HEK293T (cell line): ENCODE measurements around the gene BMPER.

Experiments
- CTCF ChIA-PET: fragments of 350-600 bp; formaldehyde crosslinking; extraction: SDS; loops from one replicate; lab custom pipeline; 2021; ENCODE audit warnings: antibody characterized with exemption, inconsistent platforms; lab: Yijun Ruan, JAX
- POLR2A ChIA-PET: fragments of 350-600 bp; formaldehyde crosslinking; extraction: SDS; loops from one replicate; lab custom pipeline; 2020; ENCODE audit warnings: antibody characterized with exemption, inconsistent platforms; lab: Yijun Ruan, JAX
- DNase-seq: peaks from one replicate; pipeline ENCODE4 v3.0.0; 2012; ENCODE audit warnings: mixed read lengths; ENCODE audit errors: extremely low spot score
- ARNT ChIP-seq: fragments of 450-650 bp; IDR thresholded peaks from 2 replicates; pipeline ENCODE4 v1.6.1; 2017; ENCODE audit warnings: mild to moderate bottlenecking
- BHLHE40 ChIP-seq: fragments of 450-650 bp; IDR thresholded peaks from 2 replicates; pipeline ENCODE4 v1.6.1; 2016; ENCODE audit warnings: mild to moderate bottlenecking, moderate library complexity, borderline replicate concordance
- CTBP1 ChIP-seq: fragments of 450-650 bp; IDR thresholded peaks from 2 replicates; pipeline ENCODE4 v1.6.1; 2016; ENCODE audit warnings: borderline replicate concordance
- ELF4 ChIP-seq: fragments of 450-650 bp; IDR thresholded peaks from 2 replicates; pipeline ENCODE4 v1.6.1; 2017; ENCODE audit warnings: antibody characterized with exemption
- FOXA1 ChIP-seq: fragments of 450-650 bp; IDR thresholded peaks from 2 replicates; pipeline ENCODE4 v1.6.1; 2016; ENCODE audit warnings: mild to moderate bottlenecking
- FOXK2 ChIP-seq: fragments of 450-650 bp; IDR thresholded peaks from 2 replicates; pipeline ENCODE4 v1.6.1; 2016; ENCODE audit warnings: mild to moderate bottlenecking
- FOXM1 ChIP-seq: fragments of 450-650 bp; IDR thresholded peaks from 2 replicates; pipeline ENCODE4 v1.6.1; 2017; ENCODE audit warnings: mild to moderate bottlenecking, borderline replicate concordance
- HDGF ChIP-seq: fragments of 450-650 bp; IDR thresholded peaks from 2 replicates; pipeline ENCODE4 v1.6.1; 2017; ENCODE audit warnings: antibody characterized with exemption, borderline replicate concordance
- L3MBTL2 ChIP-seq: fragments of 450-650 bp; conservative IDR thresholded peaks from 2 replicates; pipeline ENCODE4 v1.6.1; 2016; ENCODE audit warnings: mild to moderate bottlenecking
- LEF1 ChIP-seq: fragments of 450-650 bp; IDR thresholded peaks from 2 replicates; pipeline ENCODE4 v1.6.1; 2017; ENCODE audit warnings: mild to moderate bottlenecking, borderline replicate concordance
- NFRKB ChIP-seq: fragments of 450-650 bp; IDR thresholded peaks from 2 replicates; pipeline ENCODE4 v1.6.1; 2016; ENCODE audit warnings: mild to moderate bottlenecking, moderate library complexity
- SP1 ChIP-seq: fragments of 450-650 bp; IDR thresholded peaks from 2 replicates; pipeline ENCODE4 v1.6.1; 2017
- SUZ12 ChIP-seq: fragments of 450-650 bp; IDR thresholded peaks from 2 replicates; pipeline ENCODE4 v1.6.1; 2016; ENCODE audit warnings: mild to moderate bottlenecking
- TARDBP ChIP-seq: fragments of 450-650 bp; IDR thresholded peaks from 2 replicates; pipeline ENCODE4 v1.6.1; 2016
- ZNF384 ChIP-seq: fragments of 450-650 bp; IDR thresholded peaks from 2 replicates; pipeline ENCODE4 v1.6.1; 2016
- TF ChIP-seq, protein P1 (sequence below): fragments of 450-650 bp; IDR thresholded peaks from 2 replicates; pipeline ENCODE4 v1.6.1; 2016

Gene BMPER

DNA sequence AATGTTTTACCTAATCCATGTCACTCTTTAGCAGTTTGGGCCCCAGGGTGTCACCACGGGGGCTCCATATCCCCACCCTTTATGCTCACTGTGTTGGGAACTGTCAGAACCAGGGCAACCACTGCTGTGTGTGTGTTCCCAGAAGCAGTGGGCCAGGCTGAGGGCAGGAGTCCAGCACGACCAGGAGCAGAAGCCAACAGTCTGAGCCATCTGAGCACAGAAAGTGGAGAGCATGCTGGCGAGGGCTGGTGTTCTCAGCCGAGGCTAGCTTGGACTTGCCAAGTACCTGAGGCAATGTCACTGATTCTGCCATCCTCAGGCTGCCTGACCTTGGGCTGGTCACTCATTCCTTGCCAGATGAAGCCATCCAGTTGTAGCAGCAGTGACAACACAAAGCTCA is 285.0 kb downstream of the BMPER start:
- ChIA-PET POLR2A (no interaction called here), CTCF (no interaction called here)
- no peak for DNase-seq
- no peak for TF ChIP-seq NFRKB
- TF ChIP-seq L3MBTL2: no peak
- no peak for TF ChIP-seq SP1
- TF ChIP-seq BHLHE40: no peak
- TF ChIP-seq ELF4: no peak
- no peak for TF ChIP-seq FOXK2
- no peak for TF ChIP-seq ZNF384
- TF ChIP-seq, protein P1, sequence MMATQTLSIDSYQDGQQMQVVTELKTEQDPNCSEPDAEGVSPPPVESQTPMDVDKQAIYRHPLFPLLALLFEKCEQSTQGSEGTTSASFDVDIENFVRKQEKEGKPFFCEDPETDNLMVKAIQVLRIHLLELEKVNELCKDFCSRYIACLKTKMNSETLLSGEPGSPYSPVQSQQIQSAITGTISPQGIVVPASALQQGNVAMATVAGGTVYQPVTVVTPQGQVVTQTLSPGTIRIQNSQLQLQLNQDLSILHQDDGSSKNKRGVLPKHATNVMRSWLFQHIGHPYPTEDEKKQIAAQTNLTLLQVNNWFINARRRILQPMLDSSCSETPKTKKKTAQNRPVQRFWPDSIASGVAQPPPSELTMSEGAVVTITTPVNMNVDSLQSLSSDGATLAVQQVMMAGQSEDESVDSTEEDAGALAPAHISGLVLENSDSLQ: no peak
- TF ChIP-seq FOXA1: no peak
- TF ChIP-seq ARNT: no peak
- no peak for TF ChIP-seq HDGF
- no peak for TF ChIP-seq TARDBP
- no peak for TF ChIP-seq FOXM1

DNA sequence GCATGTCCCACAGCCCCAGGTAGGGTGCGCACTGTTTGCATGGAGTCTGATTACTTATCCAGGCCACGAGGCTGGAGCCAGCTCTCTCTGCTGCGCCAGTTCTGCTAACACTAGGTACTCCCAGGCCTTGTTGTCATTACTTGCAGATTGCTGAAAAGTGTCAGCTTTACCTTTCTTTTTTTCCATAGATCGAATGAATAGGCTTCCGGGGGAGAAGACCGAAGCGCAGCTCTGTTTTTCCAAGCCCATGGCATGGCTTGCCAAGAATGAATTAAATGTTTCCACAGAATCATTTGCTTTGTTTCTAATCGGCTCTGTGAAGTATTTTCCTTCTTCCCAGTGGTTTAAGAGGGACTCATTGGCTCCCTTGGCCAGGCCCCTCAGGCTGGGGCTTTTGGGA is 285.8 kb downstream of the BMPER start:
- TF ChIP-seq CTBP1: no peak
- no peak for TF ChIP-seq SUZ12
- no peak for TF ChIP-seq FOXM1
- no peak for TF ChIP-seq HDGF
- TF ChIP-seq NFRKB: no peak
- TF ChIP-seq, protein P1: no peak
- TF ChIP-seq ELF4: no peak
- no peak for TF ChIP-seq ARNT
- TF ChIP-seq FOXK2: no peak
- no peak for TF ChIP-seq SP1
- ChIA-PET POLR2A (no interaction called here), CTCF (no interaction called here)
- no peak for DNase-seq

DNA sequence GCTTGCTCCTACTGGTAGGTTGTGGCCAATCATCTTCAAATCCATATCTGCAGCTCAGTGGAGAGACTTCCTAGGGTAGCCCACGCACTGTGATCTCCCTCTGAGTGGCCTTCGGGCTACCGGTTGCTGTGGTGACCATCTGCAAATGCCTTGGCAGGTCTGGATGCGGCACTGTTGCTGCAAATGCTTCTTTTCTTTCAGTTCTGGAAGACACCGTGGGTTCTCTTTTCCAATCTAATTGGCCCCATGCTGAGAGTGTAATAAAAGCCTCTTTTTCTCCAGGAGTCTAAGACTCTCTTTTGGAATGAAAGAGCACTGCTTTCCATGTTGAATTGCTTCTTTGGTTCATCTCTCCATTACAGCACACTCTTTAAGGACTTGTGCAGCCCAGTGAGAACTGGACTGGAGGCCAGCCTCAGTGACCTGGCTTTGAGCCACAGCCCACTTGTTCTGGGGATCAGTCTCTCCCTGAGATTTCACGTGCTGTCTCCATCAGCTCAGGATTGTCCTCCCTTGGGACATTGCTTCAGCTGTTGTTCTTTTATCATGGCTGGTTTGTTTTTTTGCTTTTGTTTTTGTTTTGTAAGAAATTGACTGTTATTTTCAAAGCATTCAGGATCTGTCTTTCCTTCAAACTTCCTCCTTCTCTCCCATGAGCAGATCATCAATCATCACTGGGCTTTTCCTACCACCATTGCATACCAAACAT is 286.6 kb downstream of the BMPER start:
- ChIA-PET POLR2A (no interaction called here), CTCF (no interaction called here)
- DNase-seq: no peak
- no peak for TF ChIP-seq CTBP1
- no peak for TF ChIP-seq TARDBP
- TF ChIP-seq, protein P1: no peak
- TF ChIP-seq NFRKB: no peak
- TF ChIP-seq ELF4: no peak
- TF ChIP-seq LEF1: no peak
- no peak for TF ChIP-seq FOXA1
- no peak for TF ChIP-seq FOXK2
- TF ChIP-seq ARNT: no peak

DNA sequence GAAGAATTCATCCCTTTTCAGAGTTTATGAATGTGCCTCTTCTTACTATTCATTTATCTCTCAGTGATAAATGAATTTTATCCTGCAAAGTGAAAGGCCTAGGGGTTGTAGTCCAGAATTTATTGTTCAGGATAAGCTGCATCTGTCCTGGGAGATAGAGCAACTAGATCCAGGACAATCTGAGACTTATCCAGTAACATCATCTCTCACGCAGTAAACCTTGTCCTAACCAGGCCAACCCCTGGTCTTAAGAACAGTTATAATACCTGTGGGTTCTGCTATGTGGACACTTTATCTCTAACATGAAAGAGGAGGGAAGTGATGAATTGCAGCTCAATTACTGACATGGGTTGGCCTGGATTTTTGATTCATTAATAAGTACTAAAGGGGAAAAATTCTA is 287.6 kb downstream of the BMPER start:
- no peak for TF ChIP-seq TARDBP
- no peak for TF ChIP-seq ELF4
- no peak for TF ChIP-seq LEF1
- no peak for TF ChIP-seq SUZ12
- TF ChIP-seq ZNF384: no peak
- TF ChIP-seq L3MBTL2: no peak
- TF ChIP-seq FOXM1: no peak
- no peak for TF ChIP-seq ARNT
- TF ChIP-seq, protein P1: no peak
- no peak for TF ChIP-seq BHLHE40
- no peak for TF ChIP-seq CTBP1
- CTCF ChIA-PET: no interaction called here
- DNase-seq: no peak
- POLR2A ChIA-PET: no interaction called here

DNA sequence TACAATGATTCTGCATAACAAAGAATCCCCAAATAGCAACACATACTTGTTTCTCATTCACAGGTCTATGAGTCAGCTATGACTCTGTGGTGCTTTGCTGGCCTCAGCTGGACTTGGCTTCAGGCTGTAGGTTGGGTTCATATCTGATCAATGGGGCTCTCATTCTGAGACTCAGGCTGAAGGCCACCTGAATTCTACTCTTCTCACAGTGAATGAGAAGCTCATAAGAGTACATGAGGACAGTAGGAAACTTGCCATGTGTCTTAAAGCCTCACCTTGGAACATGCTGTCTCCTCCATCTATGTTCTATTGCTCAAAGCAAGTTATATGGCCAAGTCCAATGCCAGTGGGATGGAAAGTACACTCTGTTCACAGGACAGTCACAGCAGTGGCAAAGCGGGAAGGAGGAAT is 292.9 kb downstream of the BMPER start:
- ChIA-PET CTCF (no interaction called here), POLR2A (no interaction called here)
- TF ChIP-seq CTBP1: no peak
- no peak for TF ChIP-seq FOXM1
- TF ChIP-seq SP1: no peak
- no peak for TF ChIP-seq FOXA1
- no peak for TF ChIP-seq LEF1
- TF ChIP-seq SUZ12: no peak
- TF ChIP-seq HDGF: no peak
- TF ChIP-seq ELF4: no peak
- no peak for TF ChIP-seq FOXK2
- TF ChIP-seq, protein P1: no peak
- TF ChIP-seq BHLHE40: no peak
- no peak for TF ChIP-seq TARDBP
- no peak for TF ChIP-seq ARNT
- no peak for TF ChIP-seq L3MBTL2
- no peak for TF ChIP-seq NFRKB
- no peak for TF ChIP-seq ZNF384
- DNase-seq: no peak
